ENCODE data around the gene OGG1. TPM values are rescaled to one million over a fixed set of nuclear protein-coding genes. Genes with fewer than 3 reads are reported as not detected.

Gene OGG1
- total RNA-seq, 3 donors from 2014 or later (not counting 1 experiment from before 2014, with no cell fraction given) = 33.4 to 52.1 (median 34.7) TPM

GRCh38 chr3:9727041-9727595 is 22.6 kb upstream of the OGG1 start:
- peak in 1 of 2 donors; percentile 82 for DNase-seq
- Mint-ChIP-seq H3K36me3 (no peaks in the 10 kb centered on the region), H3K27me3 (ENCODE audit: low read depth in 2 of 2) (no peaks in the 10 kb centered on the region), H3K27ac (peak overlapping the region; percentile 45 to 63), H3K9me3 (no peaks in the 10 kb centered on the region), H3K4me3 (peak overlapping the region; percentile 64), H3K4me1 (peaks cover 22 to 31% of the 10 kb centered on the region in 2 donors)
- no peaks in the 10 kb centered on the region for H3K9me3 ChIP-seq (ENCODE audit: control insufficient read depth, insufficient read depth, low read length)
- TF ChIP-seq, protein P1, sequence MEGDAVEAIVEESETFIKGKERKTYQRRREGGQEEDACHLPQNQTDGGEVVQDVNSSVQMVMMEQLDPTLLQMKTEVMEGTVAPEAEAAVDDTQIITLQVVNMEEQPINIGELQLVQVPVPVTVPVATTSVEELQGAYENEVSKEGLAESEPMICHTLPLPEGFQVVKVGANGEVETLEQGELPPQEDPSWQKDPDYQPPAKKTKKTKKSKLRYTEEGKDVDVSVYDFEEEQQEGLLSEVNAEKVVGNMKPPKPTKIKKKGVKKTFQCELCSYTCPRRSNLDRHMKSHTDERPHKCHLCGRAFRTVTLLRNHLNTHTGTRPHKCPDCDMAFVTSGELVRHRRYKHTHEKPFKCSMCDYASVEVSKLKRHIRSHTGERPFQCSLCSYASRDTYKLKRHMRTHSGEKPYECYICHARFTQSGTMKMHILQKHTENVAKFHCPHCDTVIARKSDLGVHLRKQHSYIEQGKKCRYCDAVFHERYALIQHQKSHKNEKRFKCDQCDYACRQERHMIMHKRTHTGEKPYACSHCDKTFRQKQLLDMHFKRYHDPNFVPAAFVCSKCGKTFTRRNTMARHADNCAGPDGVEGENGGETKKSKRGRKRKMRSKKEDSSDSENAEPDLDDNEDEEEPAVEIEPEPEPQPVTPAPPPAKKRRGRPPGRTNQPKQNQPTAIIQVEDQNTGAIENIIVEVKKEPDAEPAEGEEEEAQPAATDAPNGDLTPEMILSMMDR (IDR thresholded peaks at IDR 0.05) = peak; percentile 70
- peak overlapping the region; percentile 8 for H3K27ac ChIP-seq (ENCODE audit: low read length)
- intact Hi-C loops (cut with micrococcal nuclease) = no loop called here
- peak in 2 of 3 donors; percentile 14 to 22 for ATAC-seq
- H3K4me1 ChIP-seq (ENCODE audit: control insufficient read depth, insufficient read depth, low read length) = peaks cover 17% of the 10 kb centered on the region
- H3K4me3 ChIP-seq (ENCODE audit: low read length) = peak overlapping the region; percentile 16
- 22% methylated on average over 11 of the region's 11 CpGs for WGBS (ENCODE audit: insufficient coverage)
- no peaks in the 10 kb centered on the region for H3K27me3 ChIP-seq (ENCODE audit: control insufficient read depth, insufficient read depth, low read length)
- no peaks in the 10 kb centered on the region for H3K36me3 ChIP-seq (ENCODE audit: control insufficient read depth, insufficient read depth, low read length)

GRCh38 chr3:9727743-9728142 is 22.0 kb upstream of the OGG1 start:
- intact Hi-C loops (cut with micrococcal nuclease) = no loop called here
- DNase-seq = no peak
- no peaks in the 10 kb centered on the region for H3K9me3 Mint-ChIP-seq
- peaks cover 28 to 37% of the 10 kb centered on the region in 2 donors for H3K4me1 Mint-ChIP-seq
- no peak for ATAC-seq
- H3K4me3 Mint-ChIP-seq = peak overlapping the region; percentile 49
- Histone ChIP-seq H3K4me1 (ENCODE audit: control insufficient read depth, insufficient read depth, low read length) (peaks cover 24% of the 10 kb centered on the region), H3K27ac (ENCODE audit: low read length) (no peak overlapping the region), H3K27me3 (ENCODE audit: control insufficient read depth, insufficient read depth, low read length) (no peaks in the 10 kb centered on the region), H3K4me3 (ENCODE audit: low read length) (no peak overlapping the region), H3K36me3 (ENCODE audit: control insufficient read depth, insufficient read depth, low read length) (no peaks in the 10 kb centered on the region), H3K9me3 (ENCODE audit: control insufficient read depth, insufficient read depth, low read length) (no peaks in the 10 kb centered on the region)
- WGBS (ENCODE audit: insufficient coverage) = 84% methylated on average over 2 of the region's 2 CpGs
- TF ChIP-seq, protein P1 (IDR thresholded peaks at IDR 0.05) = no peak
- no peaks in the 10 kb centered on the region for H3K36me3 Mint-ChIP-seq
- H3K27ac Mint-ChIP-seq = peak overlapping the region; percentile 45 to 63
- H3K27me3 Mint-ChIP-seq (ENCODE audit: low read depth in 2 of 2) = no peaks in the 10 kb centered on the region

- Histone ChIP-seq H3K4me3 (ENCODE audit: low read length) (no peak overlapping the region), H3K36me3 (ENCODE audit: control insufficient read depth, insufficient read depth, low read length) (peaks cover under 1% of the 10 kb centered on the region), H3K27me3 (ENCODE audit: control insufficient read depth, insufficient read depth, low read length) (no peaks in the 10 kb centered on the region), H3K9me3 (ENCODE audit: control insufficient read depth, insufficient read depth, low read length) (no peaks in the 10 kb centered on the region), H3K4me1 (ENCODE audit: control insufficient read depth, insufficient read depth, low read length) (peaks cover 37% of the 10 kb centered on the region), H3K27ac (ENCODE audit: low read length) (no peak overlapping the region)
- Mint-ChIP-seq H3K27ac (peak overlapping the region in 1 of 2 donors; percentile 57), H3K27me3 (ENCODE audit: low read depth in 2 of 2) (no peaks in the 10 kb centered on the region), H3K4me1 (peaks cover 45 to 53% of the 10 kb centered on the region in 2 donors), H3K36me3 (no peaks in the 10 kb centered on the region), H3K4me3 (no peak overlapping the region), H3K9me3 (no peaks in the 10 kb centered on the region)
- intact Hi-C loops (cut with micrococcal nuclease) = no loop called here
- 97% methylated on average over 10 of the region's 10 CpGs for WGBS (ENCODE audit: insufficient coverage)
- TF ChIP-seq, protein P1 (IDR thresholded peaks at IDR 0.05) = no peak
- DNase-seq (no peak), ATAC-seq (no peak)
These were observed 20.3 kb upstream of the OGG1 start for GRCh38 chr3:9729419-9729818.
